ENCODE results near the gene DNAJB1.

DNAJB1 gene

DNA sequence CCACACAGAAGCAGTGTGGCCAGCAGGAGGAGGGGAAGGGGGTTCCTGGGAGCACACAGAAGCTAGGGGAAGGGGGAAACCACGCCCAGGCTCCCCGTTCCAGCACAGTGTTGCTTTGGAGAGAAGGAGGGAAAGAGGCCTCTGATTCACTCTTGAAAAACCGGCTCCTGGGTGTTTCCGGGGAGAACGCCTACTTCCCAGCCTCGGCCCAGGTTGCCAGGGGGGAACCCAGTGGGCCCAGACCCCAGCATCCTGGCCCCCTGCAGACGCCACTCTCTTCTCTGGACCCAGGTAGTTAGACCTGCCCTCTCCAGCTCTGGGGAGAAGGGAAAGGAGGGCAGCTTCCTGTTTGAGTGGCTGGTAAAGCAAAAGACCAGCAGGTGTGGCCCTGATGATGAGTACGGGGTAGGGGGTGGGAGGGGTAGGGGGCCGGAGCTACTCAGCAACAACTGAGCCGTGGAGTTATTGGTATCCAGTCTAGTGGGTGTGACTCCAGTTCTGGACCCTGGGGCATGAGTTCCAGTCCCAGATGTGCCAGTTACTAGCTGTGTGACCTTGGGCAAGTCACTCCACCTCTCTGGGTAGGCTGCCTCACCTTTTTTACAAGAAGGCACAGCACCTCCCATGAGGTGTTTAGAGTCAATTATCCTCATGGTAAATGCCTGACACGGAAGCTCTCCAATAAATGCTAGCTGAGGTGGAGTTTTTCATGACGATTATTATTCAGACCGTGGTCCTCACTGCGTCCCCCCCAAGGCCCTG lies 23.1 kb downstream of the DNAJB1 start:
- no peak for DNase-seq

- no peak for DNase-seq
Observed at GRCh38 chr19:14494411-14494810, 23.8 kb downstream of the DNAJB1 start.

GRCh38 chr19:14492756-14493337 lies 25.4 kb downstream of the DNAJB1 start:
- DNase-seq, result no peak

DNA sequence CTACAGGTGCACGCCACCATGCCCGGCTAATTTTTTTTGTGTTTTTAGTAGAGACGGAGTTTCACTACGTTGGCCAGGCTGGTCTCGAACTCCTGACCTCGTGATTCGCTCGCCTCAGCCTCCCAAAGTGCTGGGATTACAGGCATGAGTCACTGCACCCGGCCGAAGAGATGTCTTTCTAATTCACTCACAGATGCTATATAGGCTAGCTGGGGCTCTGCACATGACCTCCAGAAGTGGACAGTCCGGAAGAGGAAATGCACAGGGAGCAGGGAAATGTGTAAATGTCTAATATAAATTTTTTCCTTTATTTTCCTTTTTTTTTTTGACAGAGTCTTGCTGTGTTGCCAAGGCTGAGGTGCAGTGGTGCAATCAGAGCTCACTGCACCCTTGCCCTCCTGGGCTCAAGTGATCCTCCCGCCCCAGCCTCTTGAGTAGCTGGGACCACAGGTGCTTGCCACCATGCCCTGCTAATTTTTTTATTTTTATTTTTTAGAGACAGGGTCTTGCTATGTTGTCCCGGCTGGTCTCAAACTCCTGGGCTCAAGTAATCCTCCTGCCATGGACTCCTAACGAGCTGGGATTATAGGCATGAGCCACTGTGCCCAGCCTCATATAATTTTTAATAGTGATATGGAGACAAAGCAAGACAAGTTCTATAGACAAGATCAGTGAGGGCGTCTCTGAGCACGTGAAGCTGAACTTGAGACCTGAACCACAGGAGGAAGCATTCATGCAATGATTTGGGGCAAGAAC lies 30.6 kb downstream of the DNAJB1 start:
- DNase-seq, result no peak

DNA sequence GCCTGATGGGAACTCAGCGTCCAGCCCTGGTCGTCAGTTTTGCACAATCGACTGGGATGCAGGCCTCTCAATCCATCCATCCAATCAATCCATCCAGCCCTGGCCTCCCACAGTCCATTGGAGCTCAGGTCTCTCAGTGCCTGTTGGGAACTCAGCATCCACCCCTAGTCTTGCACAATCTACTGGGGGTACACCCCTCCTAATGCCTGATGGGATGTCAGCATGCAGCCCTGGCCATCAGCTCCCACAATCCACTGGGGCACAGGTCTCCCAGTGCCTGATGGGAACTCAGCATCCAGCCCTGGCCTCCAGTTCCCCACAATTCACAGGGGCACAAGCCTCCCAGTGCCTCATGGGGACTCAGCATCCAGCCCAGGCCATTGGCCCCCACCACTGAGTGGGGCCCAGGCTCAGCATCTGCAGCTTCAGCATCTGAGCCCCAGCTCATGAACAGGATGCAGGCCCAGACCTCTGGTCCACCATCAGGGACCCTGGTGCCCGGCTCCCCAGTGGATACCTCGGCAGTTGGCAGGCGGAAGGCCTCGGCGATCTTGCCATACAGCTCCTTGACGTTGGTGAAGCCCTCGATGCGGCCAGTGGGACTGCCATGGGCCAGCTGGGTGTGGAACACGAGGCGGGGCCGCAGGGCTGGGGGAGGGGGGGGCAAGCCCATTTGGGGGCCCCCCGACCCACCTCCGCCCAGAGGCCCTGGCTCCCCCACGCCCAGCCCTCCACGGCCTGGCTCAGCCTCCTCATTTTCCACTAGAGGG lies 35.8 kb downstream of the DNAJB1 start:
- no peak for DNase-seq

GRCh38 chr19:14480700-14481079 lies 37.5 kb downstream of the DNAJB1 start:
- no peak for DNase-seq

DNA sequence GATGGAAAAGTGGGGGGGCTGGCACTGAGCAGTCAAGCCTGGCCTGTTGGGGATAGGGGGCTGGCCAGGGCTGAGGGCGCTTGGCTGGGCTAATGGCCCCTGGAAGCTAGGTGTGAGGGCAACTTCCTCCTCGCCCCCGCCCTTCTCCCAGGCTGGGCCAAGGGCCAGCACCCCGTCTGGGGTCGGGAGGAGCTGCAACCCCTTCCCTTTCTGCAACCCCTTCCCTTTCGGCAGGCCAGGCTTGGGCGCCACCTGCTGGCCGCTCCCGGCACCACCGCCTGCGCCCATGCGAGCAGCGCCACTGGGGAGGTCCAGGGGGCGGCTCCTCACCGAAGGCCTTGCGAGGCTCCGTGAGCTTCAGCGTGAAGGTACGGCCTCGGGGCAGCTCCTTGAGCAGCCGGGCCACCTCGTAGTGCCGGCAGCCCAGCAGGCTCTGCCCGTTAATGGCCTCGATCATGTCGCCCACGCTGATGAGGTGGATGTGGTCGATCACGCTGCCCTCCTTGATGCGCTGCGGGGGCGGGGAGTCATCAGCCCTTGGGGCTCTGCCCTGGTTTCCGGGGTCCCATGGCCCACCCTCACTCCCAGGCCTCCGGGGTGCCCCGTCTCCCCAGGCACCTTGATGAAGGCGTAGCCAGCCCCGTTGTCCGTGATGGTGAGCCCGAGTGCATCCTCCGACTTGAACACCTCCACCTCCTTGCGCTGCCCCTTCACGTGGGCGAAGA lies 38.1 kb downstream of the DNAJB1 start:
- DNase-seq, result no peak

- no peak for DNase-seq
Observed at GRCh38 chr19:14479309-14479974, 38.8 kb downstream of the DNAJB1 start.

DNA sequence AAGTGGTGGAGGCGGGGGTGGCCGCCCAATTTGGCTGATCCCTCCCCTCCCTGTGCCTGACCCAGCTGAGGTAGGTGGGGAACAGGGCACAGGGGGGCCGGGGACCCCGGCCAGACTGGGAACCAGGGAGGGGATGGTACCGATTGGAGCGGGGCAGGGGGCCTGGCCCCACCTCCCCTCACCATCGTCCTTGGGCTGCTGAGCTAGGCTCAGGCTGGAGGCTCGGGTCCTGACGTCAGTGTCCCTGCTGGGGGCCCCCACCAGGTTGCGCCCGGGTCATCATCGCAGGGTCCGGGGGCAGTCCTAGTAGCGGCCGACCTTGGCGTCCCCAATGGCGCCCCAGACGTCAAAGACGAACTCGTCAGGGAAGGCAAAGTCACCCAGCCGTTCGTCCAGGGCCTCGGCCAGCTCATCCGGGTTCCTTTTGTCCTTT lies 40.1 kb downstream of the DNAJB1 start:
- no peak for DNase-seq

- DNase-seq, result no peak
Observed at GRCh38 chr19:14477418-14478112, 40.6 kb downstream of the DNAJB1 start.

GRCh38 chr19:14476673-14477401 lies 41.4 kb downstream of the DNAJB1 start:
- DNase-seq, result peak; percentile 1

DNA sequence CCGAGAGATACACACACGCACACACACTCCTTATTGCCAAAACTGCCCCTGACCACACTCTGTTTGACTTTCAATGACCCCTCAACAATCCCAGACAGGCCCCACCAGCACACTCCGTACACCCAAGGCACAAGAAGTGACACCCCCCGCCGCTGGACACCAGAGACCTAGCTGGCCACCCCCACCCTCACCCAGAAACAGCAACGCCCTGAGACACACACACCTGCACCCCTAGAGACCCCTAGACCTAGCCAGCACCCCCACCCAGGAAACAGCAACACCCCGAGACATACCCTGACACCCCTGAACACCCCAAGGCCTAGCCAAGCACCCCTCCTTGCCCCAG lies 41.9 kb downstream of the DNAJB1 start:
- DNase-seq, result no peak

- no peak for DNase-seq
Observed at GRCh38 chr19:14475251-14476073, 42.7 kb downstream of the DNAJB1 start, which contains the start of gene PTGER1. Gene PTGER1, minus strand, starts transcription at chr19:14475354. Its CDS starts 1,034 bp downstream, at chr19:14474320.

DNA sequence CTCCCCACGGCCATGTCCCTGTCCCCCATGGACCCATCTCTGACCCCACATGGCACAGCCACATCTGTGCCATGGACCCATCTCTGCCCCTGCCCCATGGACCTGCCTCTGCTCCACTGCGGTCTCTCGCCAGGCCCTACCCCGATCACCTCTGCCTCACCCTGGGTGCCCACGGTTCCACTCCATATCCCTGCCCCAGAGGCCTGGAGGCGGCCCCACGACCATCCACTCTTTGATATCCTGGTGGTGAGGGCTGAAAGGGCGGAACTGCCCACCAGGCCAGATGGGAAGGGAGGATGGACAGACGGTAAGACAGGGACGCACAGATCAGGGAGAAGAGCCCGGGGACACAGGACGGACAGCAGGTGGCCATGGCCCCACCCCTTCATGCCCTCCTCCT lies 43.4 kb downstream of the DNAJB1 start:
- no peak for DNase-seq

- no peak for DNase-seq
Observed at GRCh38 chr19:14473978-14474578, 44.1 kb downstream of the DNAJB1 start.

DNA sequence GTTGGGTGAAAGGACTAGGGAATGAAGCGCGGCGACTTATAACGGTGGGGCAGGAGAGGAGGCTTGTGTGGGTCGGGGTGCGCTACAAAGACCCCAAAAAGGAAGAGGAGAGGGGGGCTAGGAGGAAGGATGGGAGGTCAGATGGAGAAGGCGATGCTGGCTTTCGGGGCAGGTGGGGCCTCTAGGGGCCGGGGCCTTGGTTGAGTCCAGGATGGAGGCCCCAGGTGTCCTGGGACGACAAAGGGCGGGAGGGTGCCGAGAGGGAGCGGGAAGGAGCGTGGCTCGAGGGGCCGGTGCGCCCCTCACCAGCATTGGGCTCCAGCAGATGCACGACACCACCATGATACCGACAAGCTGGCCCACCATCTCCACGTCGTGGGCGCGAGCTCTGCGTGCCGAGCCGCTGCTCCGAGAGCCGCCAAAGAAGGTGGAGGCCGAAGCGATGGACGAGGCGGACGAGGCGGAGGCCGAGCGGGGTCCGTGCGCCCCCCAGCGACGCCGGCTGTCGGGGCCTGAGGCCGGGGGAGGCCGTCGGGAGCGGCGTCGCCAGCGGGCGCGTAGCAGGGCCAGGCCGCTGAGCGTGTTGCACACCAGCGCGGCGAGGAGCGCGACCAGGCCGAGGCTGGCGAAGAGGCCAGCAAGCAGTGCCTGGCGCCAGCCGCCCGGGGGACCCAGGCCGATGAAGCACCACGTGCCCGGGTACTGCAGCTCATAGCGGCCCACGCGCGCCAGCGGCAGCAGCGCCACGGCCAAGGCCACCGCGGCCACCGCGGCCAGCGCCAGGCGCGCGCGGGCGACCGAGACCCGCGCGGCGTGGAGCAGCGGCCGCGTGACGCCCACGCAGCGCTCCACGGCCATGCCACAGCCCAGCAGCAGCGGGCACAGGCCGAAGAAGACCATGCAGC lies 44.9 kb downstream of the DNAJB1 start:
- no peak for DNase-seq

DNA sequence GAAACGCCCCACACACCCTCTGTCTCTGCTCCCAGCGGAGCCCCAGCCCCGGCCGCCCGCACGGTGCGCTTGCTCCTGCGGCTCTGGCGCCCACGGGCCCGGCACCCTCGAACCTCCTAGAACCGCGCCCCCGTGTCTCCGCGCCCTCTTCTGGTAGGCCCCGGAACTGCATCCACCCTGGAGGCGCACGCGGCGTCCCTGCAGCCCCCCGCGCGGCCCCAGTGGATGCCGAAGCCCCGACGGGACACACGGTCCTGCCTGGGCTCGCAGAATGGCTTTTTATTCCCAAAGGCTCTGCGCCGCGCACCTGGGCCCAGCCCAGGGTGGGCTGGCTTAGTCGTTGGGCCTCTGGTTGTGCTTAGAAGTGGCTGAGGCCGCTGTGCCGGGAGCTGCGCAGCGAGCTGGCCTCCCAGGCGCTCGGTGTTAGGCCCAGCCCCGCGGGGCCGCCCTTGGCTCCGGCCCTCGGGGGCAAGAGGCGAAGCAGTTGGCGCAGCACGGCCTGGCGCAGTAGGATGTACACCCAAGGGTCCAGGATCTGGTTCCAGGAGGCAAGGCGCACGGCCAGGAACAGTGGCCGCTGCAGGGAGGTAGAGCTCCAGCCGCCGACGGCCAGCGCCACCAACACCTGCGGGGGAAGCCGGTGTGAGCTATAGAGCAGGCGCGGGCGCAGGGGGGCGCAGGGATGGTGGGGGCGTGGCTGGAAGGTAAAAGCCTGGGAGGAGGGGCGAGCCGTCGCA lies 45.8 kb downstream of the DNAJB1 start:
- DNase-seq, result peak; percentile 6

Data from NCI-H526 treated with DMSO at 0.1 percent for 48 hours (cell line).